Activated B cell treated with CpG ODN at 0.5 μM for 24 hours (primary cell): ENCODE data around the gene SNAP29. TPM values are rescaled to one million over a fixed set of nuclear protein-coding genes. Genes with fewer than 3 reads are reported as not detected.
A peak's percentile ranks its signal among the peaks of the same experiment; 100 is the strongest.
"Not testable (repeated sequence)": the region's sequence is repeated elsewhere in the genome, so short reads cannot be mapped to it uniquely, and the experiment has no call there.

Source experiments
- ATAC-seq: fragments of 200-7000 bp; cut with Tn5 transposase; one replicate; pipeline ENCODE4 v1.10.0; 2021; ENCODE audit warnings: low read depth, mild to moderate bottlenecking, moderate library complexity
- CTCF ChIA-PET: fragments of 350-600 bp; sonication (Branson Sonifier 250); formaldehyde crosslinking; loops from one replicate; lab custom pipeline; 2021; ENCODE audit warnings: antibody characterized with exemption; lab: Charles Lee
- POLR2A ChIA-PET: fragments of 350-600 bp; sonication (Branson Sonifier 250); formaldehyde crosslinking; loops from one replicate; lab custom pipeline; 2021; ENCODE audit warnings: antibody characterized with exemption; lab: Charles Lee
- DNase-seq: peaks from one replicate; pipeline ENCODE4 v3.0.0; 2022
- H3K27ac Mint-ChIP-seq: one replicate; pipeline ENCODE4 v1.8.0; 2020; ENCODE audit warnings: mixed read lengths
- H3K27me3 Mint-ChIP-seq: one replicate; pipeline ENCODE4 v1.8.0; 2021; ENCODE audit warnings: mixed read lengths
- H3K36me3 Mint-ChIP-seq: one replicate; pipeline ENCODE4 v1.8.0; 2021; ENCODE audit warnings: low read depth, mixed read lengths
- H3K4me1 Mint-ChIP-seq: one replicate; pipeline ENCODE4 v1.8.0; 2021; ENCODE audit warnings: mixed read lengths
- H3K4me3 Mint-ChIP-seq: one replicate; pipeline ENCODE4 v1.8.0; 2020; ENCODE audit warnings: mild to moderate bottlenecking, mixed read lengths
- H3K9me3 Mint-ChIP-seq: one replicate; pipeline ENCODE4 v1.8.0; 2020; ENCODE audit warnings: mixed read lengths
- CTCF ChIP-seq: fragments of 200-600 bp; IDR thresholded peaks from one replicate; pipeline ENCODE4 v1.8.0; 2022; ENCODE audit warnings: antibody characterized with exemption, mild to moderate bottlenecking
- intact Hi-C: fragments of 100-400 bp; cut with micrococcal nuclease; formaldehyde crosslinking; loops from one replicate; pipeline ENCODE4 v1.15.1; 2024
- total RNA-seq: library from RNA; stranded (reverse); gene quantifications from 2 replicates; pipeline ENCODE4 v1.2.3, GENCODE V29; 2022

The SNAP29 gene
- total RNA-seq, 1 donor from 2014 or later, result 22.1 TPM

DNA sequence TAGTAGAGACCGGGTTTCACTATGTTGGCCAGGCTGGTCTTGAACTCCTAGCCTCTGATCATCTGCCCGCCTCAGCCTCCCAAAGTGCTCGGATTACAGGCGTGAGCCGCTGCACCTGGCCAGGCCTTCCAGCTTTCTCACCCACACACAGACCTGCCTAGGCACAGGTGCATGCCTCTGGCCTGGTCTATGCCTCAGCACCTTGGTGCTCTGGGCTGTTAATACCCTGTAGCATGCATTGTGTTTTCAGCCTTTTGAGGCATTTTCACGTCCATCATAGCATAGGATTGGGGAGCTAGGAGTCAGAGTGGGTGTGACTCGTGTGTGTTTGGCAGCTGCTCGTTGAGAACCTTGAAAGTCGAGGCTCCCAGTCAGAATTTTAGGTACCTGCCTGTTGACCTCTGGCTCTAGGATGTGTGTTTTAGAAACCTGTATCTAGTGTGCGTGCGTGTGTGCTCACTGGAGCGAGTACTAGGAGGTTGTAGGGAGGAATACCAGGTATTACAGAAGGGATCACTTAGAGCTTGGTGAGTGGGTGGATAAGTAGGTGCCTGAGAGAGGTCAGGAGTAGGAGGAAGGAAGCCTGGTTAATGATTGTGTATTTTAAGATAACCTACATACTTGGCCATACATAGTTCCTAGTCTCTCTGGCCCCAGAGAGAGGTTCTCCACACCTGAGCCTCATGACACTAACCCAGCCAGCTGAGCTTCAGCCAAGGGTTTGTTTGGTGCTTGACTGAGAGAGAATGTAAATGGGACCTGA is 78.4 kb downstream of the SNAP29 start:
- H3K9me3 Mint-ChIP-seq, result no peaks in the 10 kb centered on the region
- peaks cover 58% of the 10 kb centered on the region for H3K36me3 Mint-ChIP-seq
- ChIA-PET POLR2A (no interaction called here), CTCF (interaction anchor here (0.8 kb wide), 1 partner anchor 143 kb away, joined by 5 read pairs; no protein-coding TSS in a partner anchor)
- H3K27me3 Mint-ChIP-seq, result no peaks in the 10 kb centered on the region
- DNase-seq (no peak), ATAC-seq (no peak)
- TF ChIP-seq CTCF, result no peak
- H3K27ac Mint-ChIP-seq, result peak overlapping the region; percentile 7
- H3K4me1 Mint-ChIP-seq, result peaks cover 67% of the 10 kb centered on the region
- intact Hi-C loops, result no loop called here
- peak overlapping the region; percentile 12 for H3K4me3 Mint-ChIP-seq

DNA sequence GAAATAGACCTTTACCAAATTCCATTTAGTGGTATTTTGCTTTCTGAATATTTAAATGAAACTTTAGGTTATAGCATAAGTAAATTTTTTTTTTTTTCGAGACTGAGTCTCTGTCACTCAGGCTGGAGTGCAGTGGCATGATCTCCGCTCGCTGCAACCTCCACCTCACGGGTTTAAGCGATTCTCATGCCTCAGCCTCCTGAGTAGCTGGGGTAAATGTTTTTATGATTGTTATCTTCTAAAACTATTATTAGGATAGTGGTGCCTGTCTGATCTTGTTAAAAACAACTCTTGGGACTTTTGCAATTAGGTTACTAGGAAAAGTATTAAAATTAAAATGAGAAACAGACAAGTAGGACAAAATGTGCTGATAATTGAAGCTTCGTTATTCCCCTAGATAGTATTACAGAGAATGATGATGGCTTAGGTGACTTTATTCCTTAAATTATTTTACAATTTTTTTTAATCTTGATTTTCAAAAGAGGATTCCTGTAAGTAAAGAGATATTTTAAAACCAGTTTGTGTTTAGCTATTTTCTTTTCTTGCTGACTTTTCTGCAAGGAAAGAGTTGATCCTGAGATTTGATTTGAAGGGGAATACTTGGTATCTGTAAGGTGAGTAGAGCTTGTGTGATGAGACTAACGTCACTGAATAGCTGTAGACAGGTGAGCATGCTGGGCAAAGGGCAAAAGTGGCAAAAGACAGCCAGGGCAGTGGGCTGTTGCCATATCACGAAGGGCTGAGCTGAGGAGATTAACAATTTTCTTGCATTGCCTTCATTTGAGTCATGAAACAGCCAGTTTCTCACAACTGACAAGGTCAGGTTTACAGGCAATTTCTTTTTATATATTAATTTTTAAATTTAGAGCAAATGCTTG is 79.2 kb downstream of the SNAP29 start:
- no peak overlapping the region for H3K4me3 Mint-ChIP-seq
- no peak for ATAC-seq
- TF ChIP-seq CTCF, result no peak
- POLR2A ChIA-PET, result interaction anchor here (0.6 kb wide), 1 partner anchor 28 kb away, joined by 4 read pairs; no protein-coding TSS in a partner anchor
- intact Hi-C loops, result no loop called here
- peaks cover 72% of the 10 kb centered on the region for H3K4me1 Mint-ChIP-seq
- CTCF ChIA-PET, result interaction anchor here (0.6 to 0.8 kb wide), 2 partner anchors 33 to 144 kb away, joined by 3 to 5 read pairs; no protein-coding TSS in a partner anchor
- DNase-seq, result no peak
- H3K27ac Mint-ChIP-seq, result no peak overlapping the region
- no peaks in the 10 kb centered on the region for H3K27me3 Mint-ChIP-seq
- H3K36me3 Mint-ChIP-seq, result peaks cover 60% of the 10 kb centered on the region
- H3K9me3 Mint-ChIP-seq, result no peaks in the 10 kb centered on the region

DNA sequence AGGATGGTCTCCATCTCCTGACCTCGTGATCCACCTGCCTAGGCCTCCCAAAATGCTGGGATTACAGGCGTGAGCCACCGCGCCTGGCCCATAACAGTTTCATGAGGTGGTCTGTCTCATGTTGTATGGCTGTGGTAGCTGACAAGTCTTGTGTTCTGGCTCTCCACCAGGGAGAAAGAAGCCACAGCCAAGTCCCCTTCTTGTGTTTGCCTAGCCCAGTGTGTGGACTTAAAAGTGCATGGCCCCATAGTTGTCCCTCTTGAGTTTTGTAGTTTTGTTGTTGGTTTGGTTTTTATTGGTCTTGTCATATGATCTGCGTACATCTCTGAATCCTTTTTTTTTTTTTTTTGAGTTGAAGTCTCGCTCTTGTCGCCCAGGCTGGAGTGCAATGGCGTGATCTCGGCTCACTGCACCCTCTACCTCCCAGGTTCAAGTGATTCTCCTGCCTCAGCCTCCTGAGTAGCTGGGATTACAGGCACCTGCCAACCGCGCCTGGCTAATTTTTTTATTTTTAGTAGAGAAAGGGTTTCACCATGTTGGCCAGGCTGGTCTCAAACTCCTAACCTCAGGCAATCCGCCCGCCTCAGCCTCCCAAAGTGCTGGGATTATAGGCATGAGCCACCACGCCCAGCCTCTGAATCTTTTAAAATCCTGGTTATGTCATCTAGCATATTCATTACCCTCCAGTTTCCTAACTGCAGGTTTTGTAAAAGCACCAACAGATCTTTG is 80.8 kb downstream of the SNAP29 start:
- peaks cover 54% of the 10 kb centered on the region for H3K36me3 Mint-ChIP-seq
- POLR2A ChIA-PET, result interaction anchor here (0.7 kb wide), 1 partner anchor 131 kb away, joined by 4 read pairs; no protein-coding TSS in a partner anchor
- H3K27me3 Mint-ChIP-seq, intact Hi-C loops, H3K4me3 Mint-ChIP-seq, ATAC-seq, DNase-seq, H3K9me3 Mint-ChIP-seq, H3K27ac Mint-ChIP-seq, CTCF ChIA-PET: not testable (repeated sequence)
- peaks cover 74% of the 10 kb centered on the region for H3K4me1 Mint-ChIP-seq

- peaks cover 50% of the 10 kb centered on the region for H3K36me3 Mint-ChIP-seq
- no peak for DNase-seq
- ATAC-seq, result no peak
- H3K4me3 Mint-ChIP-seq, result no peak overlapping the region
- no peaks in the 10 kb centered on the region for H3K27me3 Mint-ChIP-seq
- CTCF ChIA-PET, result no interaction called here
- intact Hi-C loops, result no loop called here
- TF ChIP-seq CTCF, result no peak
- POLR2A ChIA-PET, result interaction anchor here (0.7 kb wide), 1 partner anchor 130 kb away, joined by 4 read pairs; no protein-coding TSS in a partner anchor
- H3K4me1 Mint-ChIP-seq, result peaks cover 76% of the 10 kb centered on the region
- no peak overlapping the region for H3K27ac Mint-ChIP-seq
- H3K9me3 Mint-ChIP-seq, result no peaks in the 10 kb centered on the region
Observed at GRCh38 chr22:20940186-20940651, 81.4 kb downstream of the SNAP29 start.

Other genes starting within 250 kb of the SNAP29 start
- gene SERPIND1, start 84.9 kb upstream of the SNAP29 start, total RNA-seq, result not detected in 2 replicates
- 101 and 114 TPM in 2 replicates for gene PI4KA, start 196 bp upstream of the SNAP29 start, total RNA-seq
- 51.1 and 55.7 TPM in 2 replicates for gene CRKL, start 58.4 kb downstream of the SNAP29 start, total RNA-seq
- 0.86 and 1.3 TPM in 2 replicates for gene AIFM3, start 108.2 kb downstream of the SNAP29 start, total RNA-seq
- 79.2 and 89.3 TPM in 2 replicates for gene LZTR1, start 123.3 kb downstream of the SNAP29 start, total RNA-seq
- 27.1 and 32.3 TPM in 2 replicates for gene THAP7, start 143.1 kb downstream of the SNAP29 start, total RNA-seq
- gene P2RX6, start 156.2 kb downstream of the SNAP29 start, total RNA-seq, result 0.12 and 0.67 TPM in 2 replicates
- not detected in 2 replicates for gene SLC7A4, start 173.6 kb downstream of the SNAP29 start, total RNA-seq
- not detected in 2 replicates for gene LRRC74B, start 186.9 kb downstream of the SNAP29 start, total RNA-seq